GM12864 (cell line): ENCODE measurements around the gene RILPL1.

ENCODE experiments used
- DNase-seq: peaks from one replicate; pipeline ENCODE4 v3.0.0-alpha.2; 2011; ENCODE audit warnings: low read depth
- H3K4me3 ChIP-seq: 2 replicates; pipeline ENCODE4 v1.5.1; 2011; ENCODE audit warnings: mild to moderate bottlenecking, low read depth, low read length, control low read depth
- CTCF ChIP-seq: IDR thresholded peaks from 2 replicates; pipeline ENCODE4 v1.5.1; 2011; ENCODE audit warnings: low read depth, mild to moderate bottlenecking, moderate library complexity, low read length, control low read depth, inconsistent platforms; ENCODE audit errors: missing control alignments

Gene RILPL1

GRCh38 chr12:123445388-123446332, 87.9 kb downstream of the RILPL1 start:
- DNase-seq: no peak
- no peak for TF ChIP-seq CTCF

GRCh38 chr12:123444092-123445026, 89.2 kb downstream of the RILPL1 start:
- DNase-seq: no peak
- TF ChIP-seq CTCF: no peak
- no peak overlapping the region for H3K4me3 ChIP-seq

More at GRCh38 chr12:123445388-123446332, 87.9 kb downstream of the RILPL1 start:
- H3K4me3 ChIP-seq: no peak overlapping the region; the same call in 1 of the 2 replicates

GRCh38 chr12:123442774-123443173, 90.7 kb downstream of the RILPL1 start:
- TF ChIP-seq CTCF: no peak
- H3K4me3 ChIP-seq: no peak overlapping the region

GRCh38 chr12:123441523-123442164, 91.9 kb downstream of the RILPL1 start:
- no peak overlapping the region; the same call in 1 of the 2 replicates for H3K4me3 ChIP-seq
- no peak for TF ChIP-seq CTCF
- DNase-seq: peak; percentile 76

More at GRCh38 chr12:123442774-123443173, 90.7 kb downstream of the RILPL1 start:
- DNase-seq: no peak

GRCh38 chr12:123436017-123436964, 97.2 kb downstream of the RILPL1 start, which contains the start of gene RILPL2:
TSS of gene RILPL2 (minus strand) at chr12:123436684. CDS start at chr12:123436420, 264 bp downstream.
- peak within 1 kb of the TSS; percentile 88 for H3K4me3 ChIP-seq
- TF ChIP-seq CTCF: no peak
- peak; percentile 73 for DNase-seq
